SK-N-SH (cell line): ENCODE measurements around the gene RGS6. TPM values are rescaled to one million over a fixed set of nuclear protein-coding genes. Genes with fewer than 3 reads are reported as not detected.

Experiments used
- CTCF ChIA-PET: fragments of 300-600, 350-600 bp; formaldehyde crosslinking; extraction: SDS; loops from one replicate; lab custom pipeline; 2021; lab: Yijun Ruan, JAX
- POLR2A ChIA-PET: fragments of 350-600 bp; sonication (Branson Sonifier 250); formaldehyde crosslinking; extraction: SDS; loops from one replicate; lab custom pipeline; 2020; ENCODE audit warnings: antibody characterized with exemption, inconsistent platforms; lab: Yijun Ruan, JAX
- DNase-seq: peaks from one replicate; pipeline ENCODE4 v3.0.0; 2012
- H2AFZ ChIP-seq: fragments of 200-600 bp; sonication (generic); 2 replicates; pipeline ENCODE4 v1.8.1; 2016; ENCODE audit warnings: antibody characterized with exemption, mild to moderate bottlenecking, low read depth
- H3F3A ChIP-seq: fragments of 200-600 bp; sonication (generic); replicated peaks from 2 replicates; pipeline ENCODE3; 2016; ENCODE audit warnings: antibody characterized with exemption, mild to moderate bottlenecking; ENCODE audit not compliant: insufficient read depth
- H3K27ac ChIP-seq, 2 experiments: fragments of 200-500 bp in 1 of 2; fragments of 200-600 bp in 1 of 2; sonication (Bioruptor generic) in 1 of 2; sonication (generic), shearing (Covaris generic) in 1 of 2; 2 replicates each; pipeline versions ENCODE4 v1.5.1 to v1.6.1; 2014 to 2016; ENCODE audit warnings: low read depth in 2 of 2, inconsistent platforms in 1 of 2, low read length in 1 of 2, mild to moderate bottlenecking in 1 of 2, mixed read lengths in 1 of 2
- H3K27me3 ChIP-seq: fragments of 200-600 bp; sonication (generic), shearing (Covaris generic); 2 replicates; pipeline ENCODE4 v1.6.1; 2016; ENCODE audit warnings: mixed run types; ENCODE audit not compliant: insufficient read depth
- H3K36me3 ChIP-seq, 2 experiments: fragments of 200-500 bp in 1 of 2; fragments of 200-600 bp in 1 of 2; sonication (Bioruptor generic) in 1 of 2; sonication (generic) in 1 of 2; replicated peaks in 1 of 2; 2 replicates each; pipeline versions ENCODE3 to v1.5.1; 2014 to 2016; ENCODE audit warnings: low read length in 1 of 2, mild to moderate bottlenecking in 1 of 2; ENCODE audit not compliant: insufficient read depth in 2 of 2, control insufficient read depth in 1 of 2
- H3K4me1 ChIP-seq, 2 experiments: fragments of 200-500 bp in 1 of 2; fragments of 200-600 bp in 1 of 2; sonication (Bioruptor generic) in 1 of 2; sonication (generic), shearing (Covaris generic) in 1 of 2; 2 replicates each; pipeline versions ENCODE4 v1.5.1 to v1.6.1; 2014 to 2016; ENCODE audit warnings: low read depth in 1 of 2, low read length in 1 of 2, mixed run types in 1 of 2; ENCODE audit not compliant: insufficient read depth in 2 of 2, control insufficient read depth in 1 of 2
- H3K4me2 ChIP-seq: fragments of 200-600 bp; sonication (generic), shearing (Covaris generic); 2 replicates; pipeline ENCODE4 v1.6.1; 2017; ENCODE audit warnings: mixed run types
- H3K4me3 ChIP-seq, 2 experiments: fragments of 200-500 bp in 1 of 2; fragments of 200-600 bp in 1 of 2; sonication (Bioruptor generic) in 1 of 2; sonication (generic), shearing (Covaris generic) in 1 of 2; 2 replicates each; pipeline versions ENCODE4 v1.5.1 to v1.8.1; 2014 to 2016; ENCODE audit warnings: low read depth in 2 of 2, inconsistent platforms in 1 of 2, low read length in 1 of 2, mild to moderate bottlenecking in 1 of 2, mixed read lengths in 1 of 2, moderate library complexity in 1 of 2
- H3K79me2 ChIP-seq: fragments of 200-600 bp; sonication (generic); 2 replicates; pipeline ENCODE4 v1.8.1; 2017; ENCODE audit warnings: mild to moderate bottlenecking; ENCODE audit not compliant: insufficient read depth
- H3K9ac ChIP-seq: fragments of 200-600 bp; sonication (generic); 2 replicates; pipeline ENCODE4 v1.6.1; 2017; ENCODE audit warnings: mixed run types
- H3K9me2 ChIP-seq: fragments of 200-600 bp; sonication (generic); 2 replicates; pipeline ENCODE4 v1.6.1; 2017; ENCODE audit warnings: mixed run types
- H3K9me3 ChIP-seq: fragments of 200-600 bp; sonication (generic); 2 replicates; pipeline ENCODE4 v1.6.1; 2017; ENCODE audit warnings: mixed run types, mild to moderate bottlenecking, moderate library complexity
- H4K20me1 ChIP-seq: fragments of 200-600 bp; sonication (generic); 2 replicates; pipeline ENCODE4 v1.6.1; 2017; ENCODE audit warnings: mild to moderate bottlenecking, mixed run types; ENCODE audit not compliant: insufficient read depth
- CTCF ChIP-seq: fragments of 200-600 bp; sonication (generic); IDR thresholded peaks from 2 replicates; pipeline ENCODE4 v1.6.1; 2017; ENCODE audit warnings: antibody characterized with exemption, mild to moderate bottlenecking, moderate library complexity
- ELF1 ChIP-seq: IDR thresholded peaks from 2 replicates; pipeline ENCODE4 v1.4.0; 2012
- EZH2phosphoT487 ChIP-seq: fragments of 200-600 bp; sonication (generic); IDR thresholded peaks from 2 replicates; pipeline ENCODE4 v1.6.1; 2017; ENCODE audit warnings: low read depth, mixed run types, mild to moderate bottlenecking, antibody characterized with exemption, moderate library complexity, borderline replicate concordance
- FOSL2 ChIP-seq: IDR thresholded peaks from 2 replicates; pipeline ENCODE4 v1.4.0; 2012; ENCODE audit warnings: low read depth, mild to moderate bottlenecking, moderate library complexity, borderline replicate concordance
- FOXJ3 ChIP-seq: sonication (generic); formaldehyde crosslinking; IDR thresholded peaks from 2 replicates; pipeline ENCODE4 v1.5.1; 2020; ENCODE audit warnings: mild to moderate bottlenecking, missing genetic modification reagents
- FOXM1 ChIP-seq: IDR thresholded peaks from 2 replicates; pipeline ENCODE4 v1.4.0; 2012; ENCODE audit warnings: low read depth, mild to moderate bottlenecking
- GABPA ChIP-seq: IDR thresholded peaks from 2 replicates; pipeline ENCODE4 v1.4.0; 2012; ENCODE audit warnings: low read depth, mild to moderate bottlenecking
- GATA2 ChIP-seq: sonication (generic); formaldehyde crosslinking; IDR thresholded peaks from 2 replicates; pipeline ENCODE4 v1.5.0; 2020; ENCODE audit warnings: mild to moderate bottlenecking, missing genetic modification reagents
- IRF3 ChIP-seq: fragments of 150-350 bp; IDR thresholded peaks from 2 replicates; pipeline ENCODE4 v1.6.1; 2016; ENCODE audit warnings: mild to moderate bottlenecking, low read depth, low read length
- MAX ChIP-seq: IDR thresholded peaks from 2 replicates; pipeline ENCODE4 v1.4.0; 2012; ENCODE audit warnings: low read depth
- NFIC ChIP-seq: IDR thresholded peaks from 2 replicates; pipeline ENCODE4 v1.4.0; 2012; ENCODE audit warnings: borderline replicate concordance
- NRF1 ChIP-seq: IDR thresholded peaks from 2 replicates; pipeline ENCODE4 v1.6.1; 2012; ENCODE audit warnings: low read depth, mild to moderate bottlenecking, low read length
- PBX3 ChIP-seq: IDR thresholded peaks from 2 replicates; pipeline ENCODE4; 2012
- POLR2AphosphoS5 ChIP-seq: IDR thresholded peaks from 2 replicates; pipeline ENCODE4 v1.6.1; 2012; ENCODE audit warnings: low read depth, low read length
- RCOR1 ChIP-seq: fragments of 150-350 bp; IDR thresholded peaks from 2 replicates; pipeline ENCODE4 v1.6.1; 2017; ENCODE audit warnings: antibody characterized with exemption, low read length
- SMC3 ChIP-seq: IDR thresholded peaks from 2 replicates; pipeline ENCODE4 v1.6.1; 2012; ENCODE audit warnings: low read depth, low read length, improper control_type of control experiment
- TAF1 ChIP-seq: IDR thresholded peaks from 2 replicates; pipeline ENCODE4 v1.6.1; 2012; ENCODE audit warnings: low read depth, mild to moderate bottlenecking, low read length, moderate library complexity, borderline replicate concordance
- TEAD4 ChIP-seq: IDR thresholded peaks from 2 replicates; pipeline ENCODE4 v1.4.0; 2012; ENCODE audit warnings: mild to moderate bottlenecking, borderline replicate concordance; ENCODE audit not compliant: insufficient read depth
- YY1 ChIP-seq: IDR thresholded peaks from 2 replicates; pipeline ENCODE4 v1.4.0; 2012; ENCODE audit warnings: low read depth, mild to moderate bottlenecking
- WGBS: methylation state at CpG from one replicate; pipeline ENCODE4 v1.1.6; 2017; ENCODE audit warnings: low lambda C conversion rate; 5-methylcytosine and 5-hydroxymethylcytosine counted together
- polyA plus RNA-seq, 3 experiments: library from polyadenylated mRNA; depleted of rRNA; stranded (reverse); fragments of >200 nt; gene quantifications; 2 replicates each; pipeline ENCODE4 v1.2.3, GENCODE V29; 2012

Gene RGS6
- polyA plus RNA-seq, 1 of the 3 experiments (the other 2 are of a cell fraction): not detected

GRCh38 chr14:72261068-72261467 lies 328.8 kb downstream of the RGS6 start:
- Histone ChIP-seq H4K20me1 (no peaks in the 10 kb centered on the region), H3K9ac (no peak overlapping the region), H3K4me1 (no peaks in the 10 kb centered on the region), H3K4me2 (no peak overlapping the region), H3K9me2 (no peaks in the 10 kb centered on the region), H2AFZ (no peak overlapping the region), H3K9me3 (no peaks in the 10 kb centered on the region), H3K27me3 (no peaks in the 10 kb centered on the region), H3F3A (no peaks in the 10 kb centered on the region), H3K27ac (no peak overlapping the region), H3K36me3 (no peaks in the 10 kb centered on the region), H3K79me2 (no peaks in the 10 kb centered on the region), H3K4me3 (no peak overlapping the region)
- 0% methylated on average over 4 of the region's 4 CpGs for WGBS
- ChIA-PET POLR2A (no interaction called here), CTCF (no interaction called here)
- DNase-seq: no peak
- TF ChIP-seq POLR2AphosphoS5: no peak
- TF ChIP-seq IRF3: no peak
- no peak for TF ChIP-seq RCOR1
- no peak for TF ChIP-seq FOXM1
- no peak for TF ChIP-seq YY1
- no peak for TF ChIP-seq GATA2 (CRISPR knock-in tag)
- TF ChIP-seq, all 33 proteins: peak for 0

GRCh38 chr14:72262771-72263170 lies 330.5 kb downstream of the RGS6 start:
- Histone ChIP-seq H3K4me2 (no peak overlapping the region), H3K9ac (no peak overlapping the region), H3K27ac (no peak overlapping the region), H3K9me2 (no peaks in the 10 kb centered on the region)
- no peak for DNase-seq
- WGBS: 0% methylated on average over 2 of the region's 2 CpGs
- CTCF ChIA-PET: no interaction called here
- TF ChIP-seq NFIC (no peak), FOXJ3 (no peak), YY1 (no peak), CTCF (no peak), FOSL2 (no peak), SMC3 (no peak), EZH2phosphoT487 (no peak), GABPA (no peak), NRF1 (no peak), PBX3 (no peak), TEAD4 (no peak), RCOR1 (no peak), MAX (no peak), IRF3 (no peak), TAF1 (no peak), ELF1 (no peak), FOXM1 (no peak)
- TF ChIP-seq, all 33 proteins: peak for 0
- Histone ChIP-seq H3K36me3 (no peaks in the 10 kb centered on the region), H3K4me3 (no peak overlapping the region), H2AFZ (no peak overlapping the region), H3K9me3 (no peaks in the 10 kb centered on the region), H4K20me1 (no peaks in the 10 kb centered on the region), H3K79me2 (no peaks in the 10 kb centered on the region), H3K27me3 (peaks cover 1% of the 10 kb centered on the region; the same call in 1 of the 2 replicates), H3F3A (no peaks in the 10 kb centered on the region), H3K4me1 (no peaks in the 10 kb centered on the region)
- POLR2A ChIA-PET: no interaction called here
